DOHH2 (cell line): Measurements from ENCODE around the gene LRRC71.

ENCODE experiments used
- CTCF ChIP-seq: fragments of 200-600 bp; sonication (generic); IDR thresholded peaks from one replicate; pipeline ENCODE4 v1.5.1; 2014; ENCODE audit warnings: antibody characterized with exemption, mild to moderate bottlenecking, low read depth, low read length; ENCODE audit not compliant: poor library complexity, severe bottlenecking
- EZH2phosphoT487 ChIP-seq: fragments of 200-600 bp; sonication (generic); IDR thresholded peaks from 2 replicates; pipeline ENCODE4 v1.6.1; 2017; ENCODE audit warnings: borderline replicate concordance, mild to moderate bottlenecking, antibody characterized with exemption, low read length, moderate library complexity, mixed read lengths

- TF ChIP-seq CTCF (no peak), EZH2phosphoT487 (no peak)
Measured at GRCh38 chr1:156949127-156949526, 28.7 kb downstream of the LRRC71 start.
